ENCODE data around the gene NSUN2.
A peak's percentile ranks its signal among the peaks of the same experiment; 100 is the strongest.
"Not testable (repeated sequence)": the region's sequence is repeated elsewhere in the genome, so short reads cannot be mapped to it uniquely, and the experiment has no call there.

Gene NSUN2

DNA sequence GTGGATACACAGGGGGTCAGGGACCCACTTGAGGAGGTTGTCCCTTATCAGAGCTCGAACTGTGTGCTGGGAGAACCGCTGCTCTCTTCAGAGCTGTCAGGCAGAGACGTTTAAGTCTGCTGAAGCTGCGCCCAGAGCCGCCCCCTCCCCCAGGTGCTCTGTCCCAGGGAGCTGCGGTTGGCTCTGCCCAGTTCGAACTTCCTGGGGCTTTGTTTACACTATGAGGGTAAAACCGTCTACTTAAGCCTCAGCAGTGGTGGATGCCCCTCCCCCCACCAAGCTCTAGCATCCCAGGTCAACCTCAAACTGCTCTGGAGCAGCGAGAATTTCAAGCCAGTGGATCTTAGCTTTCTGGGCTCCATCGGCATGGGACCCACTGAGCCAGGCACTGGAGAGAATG, 16.3 kb upstream of the NSUN2 start:
- H2AK5ac ChIP-seq (ENCODE audit: low read length) = no peak overlapping the region
- H4K91ac ChIP-seq (ENCODE audit: low read depth, low read length) = no peak overlapping the region
- H2BK120ac ChIP-seq (ENCODE audit: insufficient read depth, low read length, poor library complexity) = no peak overlapping the region
- H3K4me1 ChIP-seq (ENCODE audit: control insufficient read depth in 1 of 2, insufficient read depth in 2 of 2, low read length in 2 of 2) = no peaks in the 10 kb centered on the region
- H2BK12ac ChIP-seq (ENCODE audit: low read length) = no peak overlapping the region
- peaks cover 2 to 7% of the 10 kb centered on the region in 2 experiments for H3K36me3 ChIP-seq (ENCODE audit: control insufficient read depth in 1 of 2, insufficient read depth in 2 of 2, low read length in 2 of 2)
- no peaks in the 10 kb centered on the region for H3K79me1 ChIP-seq (ENCODE audit: low read length)
- no peak overlapping the region for H2AFZ ChIP-seq (ENCODE audit: insufficient read depth, low read length, poor library complexity)
- no peak overlapping the region for H3K23ac ChIP-seq (ENCODE audit: low read length)
- H3K9ac ChIP-seq (ENCODE audit: low read length) = no peak overlapping the region
- H3K14ac ChIP-seq (ENCODE audit: low read length) = no peak overlapping the region
- no peak overlapping the region for H4K12ac ChIP-seq (ENCODE audit: low read depth, low read length)
- no peak overlapping the region for H2BK5ac ChIP-seq (ENCODE audit: low read depth, low read length, poor library complexity)
- H3K4ac ChIP-seq (ENCODE audit: low read depth, low read length) = no peak overlapping the region
- no peak overlapping the region for H3K4me3 ChIP-seq (ENCODE audit: low read depth, low read length)
- H3K9me3 ChIP-seq (ENCODE audit: insufficient read depth, low read depth, low read length) = no peaks in the 10 kb centered on the region
- no peak overlapping the region for H4K8ac ChIP-seq (ENCODE audit: low read depth, low read length)
- no peak overlapping the region for H3K4me2 ChIP-seq (ENCODE audit: low read length)
- no peaks in the 10 kb centered on the region for H3K27me3 ChIP-seq (ENCODE audit: insufficient read depth, low read length)
- no peak overlapping the region for H3K27ac ChIP-seq (ENCODE audit: low read depth, low read length)
- no peak overlapping the region for H3K18ac ChIP-seq (ENCODE audit: low read length)
- no peak for DNase-seq
- H3K79me2 ChIP-seq (ENCODE audit: control insufficient read depth, insufficient read depth, low read length, poor library complexity) = no peaks in the 10 kb centered on the region
- no CpG with 5 or more reads among the region's 10 CpGs for WGBS (ENCODE audit: extremely low coverage, insufficient coverage, insufficient read length)

DNA sequence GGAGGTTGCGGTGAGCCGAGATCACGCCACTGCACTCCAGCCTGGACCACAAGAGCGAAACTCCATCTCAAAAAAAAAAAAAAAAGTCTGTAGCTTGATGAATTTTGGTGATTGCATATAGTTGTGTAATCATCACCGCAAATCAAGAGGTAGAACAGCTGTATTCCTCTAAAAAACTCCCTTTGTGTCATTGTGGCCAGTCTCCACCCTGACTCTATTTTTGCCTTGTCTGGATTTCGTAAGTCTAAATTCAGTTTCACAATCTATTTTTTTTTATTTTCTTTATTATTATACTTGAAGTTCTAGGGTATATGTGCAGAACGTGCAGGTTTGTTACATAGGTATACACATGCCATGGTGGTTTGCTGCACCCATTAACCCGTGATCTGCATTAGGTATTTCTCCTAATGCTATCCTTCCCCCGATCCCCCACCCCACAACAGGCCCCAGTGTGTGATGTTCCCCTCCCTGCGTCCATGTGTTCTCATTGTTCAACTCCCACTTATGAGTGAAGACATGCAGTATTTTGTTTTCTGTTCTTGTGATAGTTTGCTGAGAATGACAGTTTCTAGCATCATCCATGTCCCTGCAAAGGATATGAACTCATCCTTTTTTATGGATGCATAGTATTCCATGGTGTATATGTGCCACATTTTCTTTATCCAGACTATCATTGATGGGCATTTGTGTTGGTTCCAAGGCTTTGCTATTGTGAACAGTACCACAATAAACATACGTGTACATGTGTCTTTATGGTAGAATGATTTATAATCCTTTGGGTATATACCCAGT, 12.9 kb upstream of the NSUN2 start:
- H3K79me2 ChIP-seq (ENCODE audit: control insufficient read depth, insufficient read depth, low read length, poor library complexity); H3K4me2 ChIP-seq (ENCODE audit: low read length); H2AK5ac ChIP-seq (ENCODE audit: low read length); H3K4ac ChIP-seq (ENCODE audit: low read depth, low read length); H3K23ac ChIP-seq (ENCODE audit: low read length); H2BK5ac ChIP-seq (ENCODE audit: low read depth, low read length, poor library complexity); H4K91ac ChIP-seq (ENCODE audit: low read depth, low read length); H2BK12ac ChIP-seq (ENCODE audit: low read length); H4K12ac ChIP-seq (ENCODE audit: low read depth, low read length); H3K9ac ChIP-seq (ENCODE audit: low read length); H3K27me3 ChIP-seq (ENCODE audit: insufficient read depth, low read length); H3K4me3 ChIP-seq (ENCODE audit: low read depth, low read length); H4K8ac ChIP-seq (ENCODE audit: low read depth, low read length); H3K79me1 ChIP-seq (ENCODE audit: low read length); H3K4me1 ChIP-seq (ENCODE audit: control insufficient read depth in 1 of 2, insufficient read depth in 2 of 2, low read length in 2 of 2); H3K36me3 ChIP-seq (ENCODE audit: control insufficient read depth in 1 of 2, insufficient read depth in 2 of 2, low read length in 2 of 2); H3K27ac ChIP-seq (ENCODE audit: low read depth, low read length); H3K9me3 ChIP-seq (ENCODE audit: insufficient read depth, low read depth, low read length); H2AFZ ChIP-seq (ENCODE audit: insufficient read depth, low read length, poor library complexity); H2BK120ac ChIP-seq (ENCODE audit: insufficient read depth, low read length, poor library complexity); H3K14ac ChIP-seq (ENCODE audit: low read length); H3K18ac ChIP-seq (ENCODE audit: low read length): not testable (repeated sequence)
- DNase-seq = peak in 1 of 2 donors; percentile 5
- no CpG with 5 or more reads among the region's 11 CpGs for WGBS (ENCODE audit: extremely low coverage, insufficient coverage, insufficient read length)

DNA sequence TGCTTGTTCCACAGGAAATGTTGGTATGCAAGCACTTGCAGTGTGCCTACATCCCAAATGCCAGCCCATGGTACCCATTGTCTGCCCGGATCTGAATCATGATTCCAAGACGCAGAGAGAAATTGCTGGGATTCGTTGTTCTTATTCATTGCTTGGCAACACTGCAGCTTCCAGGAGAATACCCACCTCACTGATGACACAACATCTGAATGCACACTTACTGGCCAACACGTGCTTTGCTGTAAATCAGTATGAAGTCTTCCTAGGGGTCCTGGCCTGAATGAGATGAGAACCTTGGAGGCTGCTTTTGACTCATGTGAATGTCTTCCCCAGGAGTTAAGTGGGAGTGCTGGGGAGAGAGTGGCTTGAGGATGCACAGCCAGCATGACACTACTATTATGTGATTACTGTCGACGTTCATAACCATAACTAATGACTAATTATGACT, 12.0 kb upstream of the NSUN2 start:
- Histone ChIP-seq H3K18ac (ENCODE audit: low read length) (no peak overlapping the region), H2AFZ (ENCODE audit: insufficient read depth, low read length, poor library complexity) (no peak overlapping the region), H3K23ac (ENCODE audit: low read length) (no peak overlapping the region), H3K9me3 (ENCODE audit: insufficient read depth, low read depth, low read length) (no peaks in the 10 kb centered on the region), H2BK5ac (ENCODE audit: low read depth, low read length, poor library complexity) (no peak overlapping the region), H3K27ac (ENCODE audit: low read depth, low read length) (no peak overlapping the region), H2BK120ac (ENCODE audit: insufficient read depth, low read length, poor library complexity) (no peak overlapping the region), H2BK12ac (ENCODE audit: low read length) (no peak overlapping the region), H3K27me3 (ENCODE audit: insufficient read depth, low read length) (no peaks in the 10 kb centered on the region), H3K4me1 (ENCODE audit: control insufficient read depth in 1 of 2, insufficient read depth in 2 of 2, low read length in 2 of 2) (no peaks in the 10 kb centered on the region), H4K12ac (ENCODE audit: low read depth, low read length) (no peak overlapping the region), H3K14ac (ENCODE audit: low read length) (no peak overlapping the region), H3K79me1 (ENCODE audit: low read length) (no peaks in the 10 kb centered on the region), H3K4me2 (ENCODE audit: low read length) (no peak overlapping the region), H4K91ac (ENCODE audit: low read depth, low read length) (no peak overlapping the region), H2AK5ac (ENCODE audit: low read length) (no peak overlapping the region), H3K4me3 (ENCODE audit: low read depth, low read length) (no peak overlapping the region), H3K79me2 (ENCODE audit: control insufficient read depth, insufficient read depth, low read length, poor library complexity) (no peaks in the 10 kb centered on the region), H3K9ac (ENCODE audit: low read length) (no peak overlapping the region), H4K8ac (ENCODE audit: low read depth, low read length) (no peak overlapping the region), H3K4ac (ENCODE audit: low read depth, low read length) (no peak overlapping the region), H3K36me3 (ENCODE audit: control insufficient read depth in 1 of 2, insufficient read depth in 2 of 2, low read length in 2 of 2) (peaks cover 0 to 5% of the 10 kb centered on the region in 2 experiments)
- WGBS (ENCODE audit: extremely low coverage, insufficient coverage, insufficient read length) = no CpG with 5 or more reads among the region's 6 CpGs
- DNase-seq = peak in 1 of 2 donors; percentile 2

- peaks cover 0 to 6% of the 10 kb centered on the region in 2 experiments for H3K36me3 ChIP-seq (ENCODE audit: control insufficient read depth in 1 of 2, insufficient read depth in 2 of 2, low read length in 2 of 2)
- H3K4ac ChIP-seq (ENCODE audit: low read depth, low read length) = no peak overlapping the region
- H3K9ac ChIP-seq (ENCODE audit: low read length) = no peak overlapping the region
- WGBS (ENCODE audit: extremely low coverage, insufficient coverage, insufficient read length) = no CpG with 5 or more reads among the region's 1 CpG
- H3K14ac ChIP-seq (ENCODE audit: low read length) = no peak overlapping the region
- H3K79me1 ChIP-seq (ENCODE audit: low read length) = no peaks in the 10 kb centered on the region
- no peak overlapping the region for H3K18ac ChIP-seq (ENCODE audit: low read length)
- no peak overlapping the region for H4K91ac ChIP-seq (ENCODE audit: low read depth, low read length)
- H2BK12ac ChIP-seq (ENCODE audit: low read length) = no peak overlapping the region
- no peak overlapping the region for H2BK5ac ChIP-seq (ENCODE audit: low read depth, low read length, poor library complexity)
- no peak overlapping the region for H2AFZ ChIP-seq (ENCODE audit: insufficient read depth, low read length, poor library complexity)
- H3K9me3 ChIP-seq (ENCODE audit: insufficient read depth, low read depth, low read length) = no peaks in the 10 kb centered on the region
- no peaks in the 10 kb centered on the region for H3K79me2 ChIP-seq (ENCODE audit: control insufficient read depth, insufficient read depth, low read length, poor library complexity)
- no peaks in the 10 kb centered on the region for H3K27me3 ChIP-seq (ENCODE audit: insufficient read depth, low read length)
- H4K12ac ChIP-seq (ENCODE audit: low read depth, low read length) = no peak overlapping the region
- H2AK5ac ChIP-seq (ENCODE audit: low read length) = no peak overlapping the region
- H3K4me2 ChIP-seq (ENCODE audit: low read length) = no peak overlapping the region
- peak overlapping the region; percentile 31 for H3K23ac ChIP-seq (ENCODE audit: low read length)
- no peak overlapping the region for H2BK120ac ChIP-seq (ENCODE audit: insufficient read depth, low read length, poor library complexity)
- H3K27ac ChIP-seq (ENCODE audit: low read depth, low read length) = no peak overlapping the region
- no peak overlapping the region for H4K8ac ChIP-seq (ENCODE audit: low read depth, low read length)
- no peaks in the 10 kb centered on the region for H3K4me1 ChIP-seq (ENCODE audit: control insufficient read depth in 1 of 2, insufficient read depth in 2 of 2, low read length in 2 of 2)
- no peak overlapping the region for H3K4me3 ChIP-seq (ENCODE audit: low read depth, low read length)
- no peak for DNase-seq
Observed at GRCh38 chr5:6642655-6643054, 9.8 kb upstream of the NSUN2 start.

All from trophoblast cell (in vitro differentiated cells and primary cell).